Chondrocyte (in vitro differentiated cells): ENCODE data around the gene MAML2. TPM values are rescaled to one million over a fixed set of nuclear protein-coding genes. Genes with fewer than 3 reads are reported as not detected.
A peak's percentile ranks its signal among the peaks of the same experiment; 100 is the strongest.

Experiments used
- DNase-seq: peaks from one replicate; pipeline ENCODE4 v3.0.0; 2021; ENCODE audit warnings: mixed read lengths, low spot score
- H3K27ac Mint-ChIP-seq: one replicate; pipeline ENCODE4 v1.8.0; 2021; ENCODE audit warnings: mild to moderate bottlenecking, moderate library complexity, mixed read lengths; ENCODE audit not compliant: unreplicated experiment
- H3K27me3 Mint-ChIP-seq: 2 replicates; pipeline ENCODE4 v1.8.0; 2021; ENCODE audit warnings: low read depth, mixed read lengths
- H3K36me3 Mint-ChIP-seq: 2 replicates; pipeline ENCODE4 v1.8.0; 2021; ENCODE audit warnings: low read depth, mixed read lengths
- H3K4me1 Mint-ChIP-seq: 2 replicates; pipeline ENCODE4 v1.8.0; 2021; ENCODE audit warnings: low read depth, mild to moderate bottlenecking, mixed read lengths
- H3K4me3 Mint-ChIP-seq: one replicate; pipeline ENCODE4 v1.8.0; 2021; ENCODE audit warnings: mild to moderate bottlenecking, moderate library complexity, mixed read lengths; ENCODE audit not compliant: unreplicated experiment
- H3K9me3 Mint-ChIP-seq: 2 replicates; pipeline ENCODE4 v1.8.0; 2021; ENCODE audit warnings: low read depth, mixed read lengths
- total RNA-seq: library from RNA; stranded (reverse); gene quantifications from 3 replicates; pipeline ENCODE4 v1.2.1, GENCODE V29; 2021
- TF ChIP-seq, protein P1 (sequence below): fragments of 200-600 bp; sonication (generic); IDR thresholded peaks from 2 replicates; pipeline ENCODE4 v1.5.0; 2021; ENCODE audit warnings: antibody characterized with exemption, mild to moderate bottlenecking, moderate library complexity

MAML2 gene
- total RNA-seq, 1 donor from 2014 or later: 19.0 TPM

DNA sequence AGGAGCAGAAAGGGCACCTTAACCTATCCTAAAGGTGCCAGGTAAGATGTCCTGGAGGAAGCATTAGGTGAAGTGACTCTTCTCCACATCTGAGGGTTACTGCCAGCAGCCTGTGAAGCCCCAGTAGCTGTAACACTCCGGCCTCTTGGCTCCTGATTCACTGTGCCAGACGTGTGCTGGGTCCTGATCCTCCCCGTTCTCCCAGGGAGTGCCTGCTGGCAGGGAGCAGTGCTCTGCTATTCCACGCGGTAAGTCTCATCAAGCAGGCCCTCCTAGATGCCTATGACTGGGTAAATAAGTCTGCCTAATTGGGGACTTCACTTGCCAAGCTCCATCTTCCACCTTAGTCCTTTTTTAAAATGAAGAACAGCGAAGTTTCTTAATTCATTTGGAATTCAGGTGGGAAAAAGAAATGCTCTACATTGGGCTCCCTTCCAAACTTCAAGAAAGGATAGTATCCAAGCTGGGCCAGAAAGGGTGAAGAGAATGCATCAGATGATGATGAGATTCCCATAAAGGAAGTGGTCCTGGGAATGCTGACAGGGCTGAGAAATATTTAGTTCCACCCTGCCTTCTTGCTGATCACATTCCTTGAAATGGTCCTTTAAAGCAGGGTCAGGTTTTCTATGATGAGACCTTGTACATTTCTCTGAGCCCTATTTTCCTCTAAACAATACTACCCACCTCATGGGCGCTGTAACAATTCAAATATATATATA lies 188.0 kb downstream of the MAML2 start:
- Mint-ChIP-seq H3K4me1 (peaks cover 56% of the 10 kb centered on the region), H3K27ac (peak overlapping the region; percentile 100), H3K4me3 (peak overlapping the region; percentile 21), H3K36me3 (no peaks in the 10 kb centered on the region), H3K9me3 (no peaks in the 10 kb centered on the region), H3K27me3 (no peaks in the 10 kb centered on the region)
- DNase-seq: no peak
- TF ChIP-seq, protein P1, sequence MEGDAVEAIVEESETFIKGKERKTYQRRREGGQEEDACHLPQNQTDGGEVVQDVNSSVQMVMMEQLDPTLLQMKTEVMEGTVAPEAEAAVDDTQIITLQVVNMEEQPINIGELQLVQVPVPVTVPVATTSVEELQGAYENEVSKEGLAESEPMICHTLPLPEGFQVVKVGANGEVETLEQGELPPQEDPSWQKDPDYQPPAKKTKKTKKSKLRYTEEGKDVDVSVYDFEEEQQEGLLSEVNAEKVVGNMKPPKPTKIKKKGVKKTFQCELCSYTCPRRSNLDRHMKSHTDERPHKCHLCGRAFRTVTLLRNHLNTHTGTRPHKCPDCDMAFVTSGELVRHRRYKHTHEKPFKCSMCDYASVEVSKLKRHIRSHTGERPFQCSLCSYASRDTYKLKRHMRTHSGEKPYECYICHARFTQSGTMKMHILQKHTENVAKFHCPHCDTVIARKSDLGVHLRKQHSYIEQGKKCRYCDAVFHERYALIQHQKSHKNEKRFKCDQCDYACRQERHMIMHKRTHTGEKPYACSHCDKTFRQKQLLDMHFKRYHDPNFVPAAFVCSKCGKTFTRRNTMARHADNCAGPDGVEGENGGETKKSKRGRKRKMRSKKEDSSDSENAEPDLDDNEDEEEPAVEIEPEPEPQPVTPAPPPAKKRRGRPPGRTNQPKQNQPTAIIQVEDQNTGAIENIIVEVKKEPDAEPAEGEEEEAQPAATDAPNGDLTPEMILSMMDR: no peak

DNA sequence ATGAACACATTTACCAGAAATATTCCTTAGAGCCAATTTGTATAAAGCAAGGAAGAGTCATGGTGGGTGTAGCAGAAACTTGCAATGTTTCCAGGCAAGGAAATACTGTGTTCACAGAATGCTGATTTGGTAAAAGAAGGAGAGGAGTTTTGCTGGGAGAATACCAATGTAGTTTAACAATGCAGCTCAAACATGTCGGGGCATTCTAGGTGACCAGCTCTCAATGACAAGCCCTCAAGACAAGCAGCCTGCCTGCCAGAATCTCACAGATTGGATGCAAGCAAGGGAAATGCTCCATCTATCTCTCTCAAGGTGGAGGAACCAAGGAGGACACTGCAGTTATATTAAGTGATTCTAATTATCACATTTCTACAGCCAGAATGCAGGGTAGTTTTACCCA lies 190.4 kb downstream of the MAML2 start:
- TF ChIP-seq, protein P1: no peak
- Mint-ChIP-seq H3K4me1 (peaks cover 51% of the 10 kb centered on the region), H3K27ac (peak overlapping the region; percentile 71), H3K9me3 (no peaks in the 10 kb centered on the region), H3K27me3 (no peaks in the 10 kb centered on the region), H3K4me3 (no peak overlapping the region), H3K36me3 (no peaks in the 10 kb centered on the region)
- no peak for DNase-seq

DNA sequence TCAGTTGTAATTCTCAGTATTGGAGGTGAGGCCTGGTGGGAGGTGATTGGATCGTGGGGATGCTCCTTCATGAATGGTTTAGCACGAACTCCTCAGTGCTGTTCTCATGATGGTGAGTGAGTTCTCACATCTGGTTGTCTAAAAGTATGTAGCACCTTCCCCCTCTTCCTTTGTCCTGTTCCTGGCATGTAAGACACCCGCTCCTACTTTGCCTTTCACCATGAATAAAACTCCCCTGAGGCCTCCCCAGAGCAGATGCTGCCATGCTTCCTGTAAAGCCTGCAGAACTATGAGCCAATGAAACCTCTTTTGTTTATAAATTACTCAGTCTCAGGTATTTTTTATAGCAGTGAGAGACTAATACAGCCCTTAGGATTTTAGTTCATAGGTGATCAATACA lies 191.5 kb downstream of the MAML2 start:
- Mint-ChIP-seq H3K4me3 (no peak overlapping the region), H3K4me1 (peaks cover 51% of the 10 kb centered on the region), H3K27ac (no peak overlapping the region), H3K36me3 (no peaks in the 10 kb centered on the region), H3K27me3 (no peaks in the 10 kb centered on the region), H3K9me3 (no peaks in the 10 kb centered on the region)
- no peak for DNase-seq
- TF ChIP-seq, protein P1: no peak

DNA sequence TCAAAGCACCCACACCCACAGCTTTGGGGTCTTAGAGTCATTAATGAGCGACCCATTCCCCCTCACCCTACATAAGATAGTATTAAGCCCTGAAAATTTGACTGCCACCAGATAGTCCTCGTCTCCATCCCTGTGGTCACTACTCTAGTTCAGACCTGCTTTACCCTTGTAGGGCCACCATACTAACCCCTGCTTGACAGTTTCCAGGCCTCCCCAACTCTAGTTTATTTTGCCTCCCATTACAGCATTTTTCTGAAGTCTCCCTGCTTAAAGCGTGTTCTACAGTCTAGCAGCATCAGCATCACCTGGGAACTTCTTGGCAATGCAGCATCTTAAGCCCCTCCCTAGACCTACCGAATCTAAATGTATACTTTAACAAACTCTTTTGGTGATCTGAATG lies 192.4 kb downstream of the MAML2 start:
- Mint-ChIP-seq H3K36me3 (no peaks in the 10 kb centered on the region), H3K4me1 (peaks cover 46% of the 10 kb centered on the region), H3K4me3 (no peak overlapping the region), H3K9me3 (no peaks in the 10 kb centered on the region), H3K27me3 (no peaks in the 10 kb centered on the region), H3K27ac (no peak overlapping the region)
- DNase-seq: no peak
- TF ChIP-seq, protein P1: no peak

DNA sequence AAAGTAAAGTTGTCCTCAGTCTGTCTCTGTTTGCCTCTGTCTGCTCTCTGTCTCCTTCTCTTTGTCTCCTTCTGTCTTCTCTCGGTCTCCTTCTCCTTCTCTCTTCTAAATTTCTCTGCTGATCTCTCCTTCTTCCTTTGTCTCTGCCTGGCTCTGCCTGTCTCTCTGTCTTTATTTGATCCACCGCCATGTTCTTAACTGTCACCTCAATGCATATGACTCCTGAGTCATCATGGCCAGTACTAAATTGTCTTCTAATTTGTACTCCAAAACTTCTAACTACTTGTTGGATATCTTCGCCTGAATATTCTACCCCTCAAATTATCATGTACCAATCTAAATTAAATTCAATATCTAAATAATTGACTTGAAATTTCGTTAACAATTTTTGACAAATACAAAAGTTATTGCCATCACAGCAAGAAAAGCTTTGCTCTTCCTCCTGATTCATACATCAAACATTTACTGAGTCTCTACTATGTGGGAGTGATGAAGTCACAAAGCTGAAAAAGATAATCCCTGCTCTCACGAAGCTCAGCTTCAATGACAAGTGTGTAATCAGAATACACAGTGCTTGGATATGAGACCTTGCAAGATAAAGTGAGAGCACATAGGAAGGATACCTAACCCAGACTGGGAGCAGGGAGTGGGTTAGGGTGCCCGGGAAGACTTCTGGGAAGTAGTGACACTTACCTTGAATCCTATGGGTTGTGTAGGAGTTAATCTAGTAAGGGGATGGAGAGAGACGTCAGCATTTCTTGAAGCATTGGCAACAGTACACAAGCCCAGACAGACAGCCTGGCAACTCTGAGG lies 193.0 kb downstream of the MAML2 start:
- Mint-ChIP-seq H3K4me1 (peaks cover 45% of the 10 kb centered on the region), H3K9me3 (no peaks in the 10 kb centered on the region), H3K4me3 (no peak overlapping the region), H3K36me3 (no peaks in the 10 kb centered on the region), H3K27ac (no peak overlapping the region), H3K27me3 (no peaks in the 10 kb centered on the region)
- no peak for DNase-seq
- TF ChIP-seq, protein P1: no peak
